ENCODE results near the gene ACVR1. TPM values are rescaled to one million over a fixed set of nuclear protein-coding genes. Genes with fewer than 3 reads are reported as not detected.
A peak's percentile ranks its signal among the peaks of the same experiment; 100 is the strongest.
"Not testable (repeated sequence)": the region's sequence is repeated elsewhere in the genome, so short reads cannot be mapped to it uniquely, and the experiment has no call there.

The ACVR1 gene
- total RNA-seq, 1 experiment from 2014 or later = 26.4 TPM

GRCh38 chr2:157890969-157891642, 15.0 kb upstream of the ACVR1 start:
- CTCF ChIA-PET = interaction anchor here (1.2 to 1.7 kb wide), 2 partner anchors 8 to 14 kb away, joined by 3 read pairs; no protein-coding TSS in a partner anchor

GRCh38 chr2:157887946-157888345, 11.8 kb upstream of the ACVR1 start:
- no peak overlapping the region for H3K27ac Mint-ChIP-seq (ENCODE audit: low read depth, unreplicated experiment)
- no peak for DNase-seq (ENCODE audit: unreplicated experiment)
- H3K27me3 Mint-ChIP-seq (ENCODE audit: insufficient read depth, unreplicated experiment) = no peaks in the 10 kb centered on the region
- no TSS peak for BruUV-seq (replicated peaks)
- intact Hi-C loops (cut with micrococcal nuclease) = no loop called here
- ChIA-PET CTCF (interaction anchor here (0.5 kb wide), 1 partner anchor 801 kb away, joined by 4 read pairs; no protein-coding TSS in a partner anchor), POLR2A (interaction anchor here (0.7 to 1.2 kb wide), 2 partner anchors 12 to 109 kb away, joined by 4 read pairs; partner anchors contain the start of gene ACVR1)
- TF ChIP-seq CTCF (IDR thresholded peaks at IDR 0.05; ENCODE audit: unreplicated experiment) = no peak
- no peaks in the 10 kb centered on the region for H3K9me3 Mint-ChIP-seq (ENCODE audit: unreplicated experiment)
- no peak overlapping the region for H3K4me3 Mint-ChIP-seq (ENCODE audit: unreplicated experiment)
- H3K4me1 Mint-ChIP-seq (ENCODE audit: insufficient read depth, unreplicated experiment) = peaks cover 4% of the 10 kb centered on the region
- no peaks in the 10 kb centered on the region for H3K36me3 Mint-ChIP-seq (ENCODE audit: insufficient read depth, unreplicated experiment)

More at GRCh38 chr2:157890969-157891642, 15.0 kb upstream of the ACVR1 start:
- H3K36me3 Mint-ChIP-seq (ENCODE audit: insufficient read depth, unreplicated experiment) = no peaks in the 10 kb centered on the region
- no peaks in the 10 kb centered on the region for H3K27me3 Mint-ChIP-seq (ENCODE audit: insufficient read depth, unreplicated experiment)
- H3K9me3 Mint-ChIP-seq (ENCODE audit: unreplicated experiment) = no peaks in the 10 kb centered on the region
- H3K4me1 Mint-ChIP-seq (ENCODE audit: insufficient read depth, unreplicated experiment) = peaks cover 11% of the 10 kb centered on the region
- BruUV-seq (replicated peaks) = no TSS peak
- H3K27ac Mint-ChIP-seq (ENCODE audit: low read depth, unreplicated experiment) = no peak overlapping the region
- no peak overlapping the region for H3K4me3 Mint-ChIP-seq (ENCODE audit: unreplicated experiment)
- no peak for DNase-seq (ENCODE audit: unreplicated experiment)
- no peak for TF ChIP-seq CTCF (IDR thresholded peaks at IDR 0.05; ENCODE audit: unreplicated experiment)
- intact Hi-C loops (cut with micrococcal nuclease) = no loop called here
- POLR2A ChIA-PET = interaction anchor here (1.1 kb wide), 1 partner anchor 15 kb away, joined by 3 read pairs; the partner anchor contains the start of gene ACVR1

DNA sequence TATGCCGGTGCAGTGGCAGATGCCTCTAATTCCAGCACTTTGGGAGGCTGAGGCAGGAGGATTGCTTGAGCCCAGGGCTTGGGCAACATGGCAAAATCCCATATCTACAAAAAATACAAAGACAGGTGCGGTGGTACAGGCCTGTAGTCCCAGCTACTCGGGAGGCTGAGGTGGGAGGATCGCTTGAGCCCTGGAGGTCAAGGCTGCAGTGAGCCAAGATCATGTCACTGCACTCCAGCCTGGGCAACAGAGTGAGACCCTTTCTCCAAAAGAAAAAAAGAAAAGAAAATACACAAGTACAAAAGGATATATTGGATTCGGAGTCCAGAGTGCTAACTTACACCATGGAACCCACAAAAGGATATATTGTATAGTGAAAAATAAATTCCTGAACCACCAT, 8.4 kb upstream of the ACVR1 start:
- DNase-seq (ENCODE audit: unreplicated experiment); H3K27me3 Mint-ChIP-seq (ENCODE audit: insufficient read depth, unreplicated experiment); CTCF ChIA-PET; intact Hi-C loops (cut with micrococcal nuclease); H3K4me3 Mint-ChIP-seq (ENCODE audit: unreplicated experiment); H3K36me3 Mint-ChIP-seq (ENCODE audit: insufficient read depth, unreplicated experiment); H3K4me1 Mint-ChIP-seq (ENCODE audit: insufficient read depth, unreplicated experiment); H3K9me3 Mint-ChIP-seq (ENCODE audit: unreplicated experiment); BruUV-seq (replicated peaks): not testable (repeated sequence)
- H3K27ac Mint-ChIP-seq (ENCODE audit: low read depth, unreplicated experiment) = peak overlapping the region; percentile 71
- POLR2A ChIA-PET = interaction anchor here (1.3 kb wide), 1 partner anchor 8 kb away, joined by 12 read pairs; the partner anchor contains the start of gene ACVR1

DNA sequence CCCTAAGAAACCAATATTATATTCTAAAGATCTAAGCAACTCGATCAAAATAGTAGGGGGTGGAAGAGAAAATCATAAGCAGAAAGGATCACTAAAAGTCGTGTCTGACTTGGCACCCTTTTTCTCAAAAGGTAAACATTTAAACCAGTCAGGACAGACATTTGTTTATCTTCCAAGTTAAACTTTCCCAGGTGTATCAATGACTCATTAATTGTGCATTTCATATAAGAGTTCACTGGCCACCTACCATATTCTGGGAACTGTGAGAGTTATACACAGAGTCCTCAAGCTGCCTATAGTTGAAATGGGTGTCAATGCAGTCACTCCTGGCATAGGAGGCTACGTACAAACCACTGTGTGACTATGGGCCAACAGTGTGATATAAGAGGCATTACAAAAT, 4.8 kb upstream of the ACVR1 start:
- TF ChIP-seq CTCF (IDR thresholded peaks at IDR 0.05; ENCODE audit: unreplicated experiment) = no peak
- CTCF ChIA-PET = interaction anchor here (0.6 to 1.6 kb wide), 2 partner anchors 130 to 143 kb away, joined by 3 read pairs; no protein-coding TSS in a partner anchor
- BruUV-seq (replicated peaks) = no TSS peak
- Mint-ChIP-seq H3K4me3 (ENCODE audit: unreplicated experiment) (no peak overlapping the region), H3K27ac (ENCODE audit: low read depth, unreplicated experiment) (no peak overlapping the region), H3K36me3 (ENCODE audit: insufficient read depth, unreplicated experiment) (no peaks in the 10 kb centered on the region), H3K27me3 (ENCODE audit: insufficient read depth, unreplicated experiment) (no peaks in the 10 kb centered on the region), H3K4me1 (ENCODE audit: insufficient read depth, unreplicated experiment) (peaks cover 6% of the 10 kb centered on the region), H3K9me3 (ENCODE audit: unreplicated experiment) (no peaks in the 10 kb centered on the region)
- DNase-seq (ENCODE audit: unreplicated experiment) = peak; percentile 47
- POLR2A ChIA-PET = interaction anchor here (0.9 to 1.0 kb wide), 2 partner anchors 12 to 55 kb away, joined by 3 to 4 read pairs; no protein-coding TSS in a partner anchor
- intact Hi-C loops (cut with micrococcal nuclease) = no loop called here

Measured in MCF 10A (cell line).